KMS-11 (cell line): Measurements from ENCODE around the gene PTPRJ.

Experiments used
- H2AFZ ChIP-seq: fragments of 200-600 bp; sonication (generic); 2 replicates; pipeline ENCODE4 v1.6.1; 2016; ENCODE audit warnings: antibody characterized with exemption, mixed run types, low read depth
- H3K27ac ChIP-seq: fragments of 200-600 bp; sonication (generic); 2 replicates; pipeline ENCODE4 v1.6.1; 2016; ENCODE audit warnings: mild to moderate bottlenecking, mixed run types
- H3K27me3 ChIP-seq: fragments of 200-600 bp; sonication (generic); 2 replicates; pipeline ENCODE4 v1.6.1; 2017; ENCODE audit warnings: mild to moderate bottlenecking, low read depth, mixed run types, moderate library complexity; ENCODE audit not compliant: insufficient read depth
- H3K36me3 ChIP-seq: fragments of 200-600 bp; sonication (generic); 2 replicates; pipeline ENCODE4 v1.6.1; 2017; ENCODE audit warnings: mild to moderate bottlenecking, mixed run types; ENCODE audit not compliant: insufficient read depth
- H3K4me1 ChIP-seq: fragments of 200-600 bp; sonication (generic); 2 replicates; pipeline ENCODE4 v1.6.1; 2016; ENCODE audit warnings: mild to moderate bottlenecking, low read depth, mixed run types; ENCODE audit not compliant: poor library complexity, severe bottlenecking
- H3K4me2 ChIP-seq: fragments of 200-600 bp; sonication (generic); 2 replicates; pipeline ENCODE4 v1.7.0; 2016; ENCODE audit warnings: mild to moderate bottlenecking, mixed run types
- H3K4me3 ChIP-seq: fragments of 200-600 bp; sonication (generic); IDR thresholded peaks from 2 replicates; pipeline ENCODE4 v1.6.1; 2017; ENCODE audit warnings: low read depth, low read length, mixed read lengths; ENCODE audit not compliant: insufficient read depth
- H3K79me2 ChIP-seq: fragments of 200-600 bp; sonication (generic); 2 replicates; pipeline ENCODE4 v1.6.1; 2016; ENCODE audit warnings: low read depth, mixed run types; ENCODE audit not compliant: insufficient read depth
- H3K9ac ChIP-seq: fragments of 200-600 bp; sonication (generic); 2 replicates; pipeline ENCODE4 v1.6.1; 2016; ENCODE audit warnings: mild to moderate bottlenecking, mixed run types
- H4K20me1 ChIP-seq: fragments of 200-600 bp; sonication (generic); 2 replicates; pipeline ENCODE4 v1.6.1; 2016; ENCODE audit warnings: mild to moderate bottlenecking, mixed run types; ENCODE audit not compliant: insufficient read depth
- CTCF ChIP-seq: fragments of 200-600 bp; sonication (generic); conservative IDR thresholded peaks from 2 replicates; pipeline ENCODE4 v1.6.1; 2017; ENCODE audit warnings: low read depth, mild to moderate bottlenecking, antibody characterized with exemption, low read length, moderate library complexity, mixed read lengths

Gene PTPRJ

DNA sequence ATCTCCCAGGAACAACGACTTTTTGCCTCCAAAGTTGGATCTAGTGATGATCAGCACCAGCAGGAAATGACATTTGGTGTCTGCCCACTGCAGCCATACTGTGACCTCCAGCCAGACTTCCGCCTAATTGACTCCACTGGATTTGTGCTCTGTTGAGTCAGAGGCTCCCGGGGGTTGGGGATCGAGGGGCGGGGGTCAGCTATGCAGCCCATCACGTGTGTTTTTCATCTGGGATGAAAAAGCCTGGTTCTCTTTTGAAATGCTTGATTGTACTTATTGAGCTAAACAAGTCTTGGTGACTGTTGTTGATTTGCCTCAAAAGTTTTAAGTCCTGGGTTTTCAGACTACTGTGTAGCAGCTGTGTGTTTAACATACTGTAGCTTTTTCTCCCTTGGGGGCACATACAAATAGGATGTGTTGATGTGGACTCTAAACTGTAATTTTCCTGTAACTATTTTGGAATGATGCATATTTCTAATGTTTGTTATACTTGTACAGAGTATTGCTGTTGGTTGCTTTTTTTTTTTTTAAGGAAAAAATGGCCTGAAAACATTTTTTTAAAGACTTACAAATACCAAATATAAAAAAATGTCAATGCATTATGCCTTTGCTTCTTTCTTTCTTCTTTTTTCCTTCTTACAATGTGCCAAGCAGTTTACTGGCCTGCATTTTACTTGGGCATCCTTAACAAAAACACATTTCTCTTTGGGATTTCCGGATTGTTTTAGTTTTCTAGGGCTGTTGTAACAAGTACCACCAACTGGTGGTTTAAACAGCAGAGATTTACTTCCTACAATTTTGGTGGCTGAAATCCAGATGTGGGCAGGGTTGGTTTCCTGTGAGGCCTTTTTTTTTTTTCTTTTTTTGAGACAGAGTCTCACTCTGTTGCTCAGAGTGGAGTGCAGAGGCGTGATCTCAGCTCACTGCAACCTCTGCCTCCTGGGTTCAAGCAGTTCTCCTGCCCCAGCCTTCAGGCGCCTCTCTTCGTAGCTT is 190.2 kb downstream of the PTPRJ start:
- H2AFZ ChIP-seq, result no peak overlapping the region
- no peaks in the 10 kb centered on the region for H3K79me2 ChIP-seq
- H4K20me1 ChIP-seq, result no peaks in the 10 kb centered on the region
- no peak overlapping the region for H3K9ac ChIP-seq
- no peak overlapping the region for H3K4me3 ChIP-seq
- no peaks in the 10 kb centered on the region for H3K36me3 ChIP-seq
- no peak overlapping the region for H3K27ac ChIP-seq
- TF ChIP-seq CTCF, result no peak
- H3K27me3 ChIP-seq, result no peaks in the 10 kb centered on the region
- H3K4me2 ChIP-seq, result no peak overlapping the region
- H3K4me1 ChIP-seq, result no peaks in the 10 kb centered on the region

GRCh38 chr11:48172818-48173609 is 192.7 kb downstream of the PTPRJ start:
- peak; percentile 91 for TF ChIP-seq CTCF
- no peaks in the 10 kb centered on the region for H3K79me2 ChIP-seq
- H3K36me3 ChIP-seq, result no peaks in the 10 kb centered on the region
- no peak overlapping the region for H3K27ac ChIP-seq
- no peaks in the 10 kb centered on the region for H3K27me3 ChIP-seq
- no peak overlapping the region for H3K4me2 ChIP-seq
- no peaks in the 10 kb centered on the region for H4K20me1 ChIP-seq
- H3K4me1 ChIP-seq, result no peaks in the 10 kb centered on the region
- H2AFZ ChIP-seq, result no peak overlapping the region
- no peak overlapping the region for H3K4me3 ChIP-seq
- no peak overlapping the region for H3K9ac ChIP-seq

- no peak overlapping the region for H3K27ac ChIP-seq
- no peak overlapping the region for H3K4me2 ChIP-seq
- no peaks in the 10 kb centered on the region for H3K36me3 ChIP-seq
- no peaks in the 10 kb centered on the region for H3K79me2 ChIP-seq
- no peak overlapping the region for H3K4me3 ChIP-seq
- H2AFZ ChIP-seq, result no peak overlapping the region
- TF ChIP-seq CTCF, result no peak
- no peak overlapping the region for H3K9ac ChIP-seq
- no peaks in the 10 kb centered on the region for H3K27me3 ChIP-seq
- no peaks in the 10 kb centered on the region for H3K4me1 ChIP-seq
- no peaks in the 10 kb centered on the region for H4K20me1 ChIP-seq
Measured at GRCh38 chr11:48177661-48178060, 197.3 kb downstream of the PTPRJ start.

DNA sequence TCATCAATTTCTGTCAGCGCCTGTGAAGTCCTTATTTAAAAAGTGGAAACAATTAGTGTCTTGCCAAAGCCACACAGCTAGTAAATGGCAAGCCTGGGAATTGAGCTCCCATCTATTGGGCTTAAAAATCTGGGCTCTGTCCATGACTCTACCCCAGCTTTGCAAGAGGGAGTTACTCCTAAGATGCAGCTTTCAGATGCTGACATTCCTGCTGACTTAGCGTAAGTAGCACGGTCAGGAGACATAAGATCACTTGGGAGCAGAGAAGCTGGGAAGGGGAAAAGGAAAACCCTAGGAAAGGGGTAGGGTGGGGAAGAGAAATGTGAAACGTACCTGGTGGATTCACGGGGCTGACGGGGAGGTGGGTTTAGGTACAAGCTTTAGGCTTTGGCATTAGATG is 200.3 kb downstream of the PTPRJ start:
- Histone ChIP-seq H3K27ac (no peak overlapping the region), H3K36me3 (no peaks in the 10 kb centered on the region), H4K20me1 (no peaks in the 10 kb centered on the region), H3K9ac (no peak overlapping the region), H3K4me2 (no peak overlapping the region), H3K4me1 (no peaks in the 10 kb centered on the region), H3K79me2 (no peaks in the 10 kb centered on the region), H3K27me3 (no peaks in the 10 kb centered on the region), H2AFZ (no peak overlapping the region), H3K4me3 (no peak overlapping the region)
- no peak for TF ChIP-seq CTCF
